ENCODE results near the gene UNC79.
"Not testable (repeated sequence)": the region's sequence is repeated elsewhere in the genome, so short reads cannot be mapped to it uniquely, and the experiment has no call there.

Gene UNC79

DNA sequence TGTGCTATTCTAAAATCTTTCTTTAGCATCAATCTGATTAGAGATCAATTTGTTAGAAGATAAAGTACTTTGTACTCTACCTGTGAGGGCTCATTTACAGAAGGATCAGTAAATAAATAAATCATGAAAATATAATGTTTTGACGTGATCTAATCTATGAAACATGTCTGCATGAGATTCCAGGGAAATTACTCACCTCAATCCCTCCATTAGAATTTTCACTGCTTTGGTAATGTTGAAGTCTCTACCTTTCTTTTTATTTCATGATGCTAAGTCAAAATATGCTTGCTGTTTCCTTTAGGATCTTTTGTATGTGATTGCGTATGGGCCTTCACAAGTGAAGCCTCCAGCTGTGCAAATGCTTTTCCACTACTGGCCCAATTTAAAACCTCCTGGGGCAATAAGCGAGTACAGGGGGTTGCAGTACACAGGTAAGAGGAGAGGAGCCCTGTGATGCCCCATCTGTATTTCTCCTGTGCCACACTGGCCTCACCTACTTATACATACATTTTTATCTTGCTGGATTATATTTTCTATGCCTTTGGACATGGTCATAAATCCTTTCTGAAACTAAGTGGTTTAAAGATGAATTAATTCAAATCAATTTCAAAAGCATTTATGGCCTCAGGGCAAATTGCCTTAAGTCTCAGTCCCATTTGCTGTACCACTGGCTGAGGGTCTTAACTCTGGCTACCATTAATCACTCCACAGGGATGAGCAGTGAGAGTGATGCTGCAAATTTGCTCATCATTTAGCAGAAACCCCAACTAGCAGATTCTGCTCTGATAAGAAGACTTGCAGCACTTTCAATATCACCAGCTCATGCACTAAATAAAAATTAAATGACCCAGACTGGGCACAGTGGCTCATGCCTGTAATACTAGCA, 66.4 kb downstream of the UNC79 start:
- no peak for DNase-seq

DNA sequence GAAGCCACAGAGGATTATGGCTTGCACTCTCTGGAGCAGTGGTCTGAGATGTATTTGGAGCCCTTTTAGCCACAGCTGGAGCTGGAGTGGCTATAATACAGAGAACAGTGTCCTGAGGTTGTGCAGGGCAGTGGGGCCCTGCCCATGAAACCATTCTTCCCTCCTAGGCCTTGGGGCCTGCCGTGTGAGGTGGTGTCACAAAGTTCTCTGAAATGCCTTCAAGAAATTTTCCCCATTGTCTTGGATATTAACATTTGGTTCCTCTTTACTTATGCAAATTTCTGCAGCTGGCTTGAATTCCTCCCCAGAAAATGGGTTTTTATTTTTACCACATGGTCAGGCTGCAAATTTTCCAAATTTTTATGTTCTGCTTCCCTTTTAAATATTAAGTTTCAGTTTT, 79.3 kb downstream of the UNC79 start:
- DNase-seq: no peak

DNA sequence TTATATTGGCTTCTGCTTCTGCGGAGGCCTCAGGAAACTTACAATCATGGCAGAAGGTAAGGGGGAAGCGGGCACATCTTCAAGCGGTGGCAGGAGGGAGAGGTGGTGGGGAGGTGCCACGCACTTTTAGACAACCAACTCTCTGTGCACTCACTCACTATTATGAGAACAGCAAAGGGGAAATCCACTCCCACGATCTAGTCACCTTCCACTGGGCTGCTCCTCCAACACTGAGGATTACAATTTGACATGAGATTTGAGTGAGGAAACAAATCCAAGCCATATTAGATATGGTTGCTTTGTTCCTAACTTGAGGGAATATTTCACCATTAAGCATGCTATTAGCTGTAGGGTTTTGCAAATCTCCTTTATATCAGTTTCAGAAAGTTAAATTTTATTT, 80.3 kb downstream of the UNC79 start:
- DNase-seq: no peak

DNA sequence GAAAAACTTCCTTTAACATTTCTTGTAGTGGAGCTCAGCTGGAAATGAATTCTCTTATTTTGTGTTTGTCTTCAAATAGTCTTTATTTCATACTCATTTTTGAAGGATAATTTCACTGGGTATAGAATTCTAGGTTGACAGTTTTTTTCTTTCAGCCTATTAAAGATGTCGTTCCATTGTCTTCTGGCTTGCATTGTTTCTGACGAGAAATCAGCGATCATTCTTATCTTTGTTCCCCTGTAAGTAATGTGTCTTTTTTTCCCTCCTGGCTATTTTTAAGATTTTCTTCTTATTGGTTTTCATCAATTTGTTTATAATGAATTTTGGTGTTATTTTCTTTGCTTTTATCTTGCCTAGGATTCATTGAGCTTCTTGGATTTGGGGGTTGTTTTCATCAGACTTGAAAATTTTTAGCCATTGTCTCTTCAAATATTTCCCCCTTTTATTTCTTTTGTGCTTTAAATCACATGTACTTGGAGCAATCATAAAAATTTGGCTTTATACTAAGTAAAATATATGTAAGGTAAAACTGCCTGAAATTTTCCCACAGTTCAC, 89.4 kb downstream of the UNC79 start:
- no peak for DNase-seq

DNA sequence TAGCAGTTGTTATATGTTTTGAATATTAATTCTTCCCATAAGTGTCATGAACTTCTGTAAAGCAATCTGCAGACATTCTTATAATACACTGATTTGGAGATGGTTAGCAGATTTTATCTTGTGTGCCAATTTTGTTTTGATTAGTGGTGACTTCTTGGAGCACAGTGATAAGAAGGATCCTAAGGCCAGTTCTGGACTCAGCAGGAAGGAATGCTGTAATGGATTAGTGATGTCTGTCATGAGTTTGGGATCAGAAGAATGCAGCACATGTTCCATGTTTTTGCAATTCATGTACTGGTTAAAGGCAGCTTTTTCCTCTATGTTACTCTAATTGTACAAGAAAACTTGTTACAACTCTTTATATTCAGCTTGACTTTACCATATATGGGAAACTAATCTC, 91.5 kb downstream of the UNC79 start:
- DNase-seq: no peak

DNA sequence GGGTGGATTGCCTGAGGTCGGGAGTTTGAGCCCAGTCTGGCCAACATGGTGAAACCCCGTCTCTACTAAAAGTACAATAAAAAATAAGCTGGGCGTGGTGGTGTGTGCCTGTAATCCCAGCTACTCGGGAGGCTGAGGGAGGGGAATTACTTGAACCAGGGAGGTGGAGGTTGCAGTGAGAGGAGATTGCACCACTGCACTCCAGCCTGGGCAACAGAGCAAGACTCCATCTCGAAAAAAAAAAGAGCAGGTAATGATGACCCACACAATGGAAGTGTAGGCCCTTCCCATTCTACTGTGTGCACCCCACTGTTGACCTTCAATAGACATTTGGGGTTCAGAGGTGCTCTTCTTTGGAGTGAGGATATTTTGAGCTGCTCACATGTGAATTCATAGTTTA, 94.5 kb downstream of the UNC79 start:
- DNase-seq: not testable (repeated sequence)

DNA sequence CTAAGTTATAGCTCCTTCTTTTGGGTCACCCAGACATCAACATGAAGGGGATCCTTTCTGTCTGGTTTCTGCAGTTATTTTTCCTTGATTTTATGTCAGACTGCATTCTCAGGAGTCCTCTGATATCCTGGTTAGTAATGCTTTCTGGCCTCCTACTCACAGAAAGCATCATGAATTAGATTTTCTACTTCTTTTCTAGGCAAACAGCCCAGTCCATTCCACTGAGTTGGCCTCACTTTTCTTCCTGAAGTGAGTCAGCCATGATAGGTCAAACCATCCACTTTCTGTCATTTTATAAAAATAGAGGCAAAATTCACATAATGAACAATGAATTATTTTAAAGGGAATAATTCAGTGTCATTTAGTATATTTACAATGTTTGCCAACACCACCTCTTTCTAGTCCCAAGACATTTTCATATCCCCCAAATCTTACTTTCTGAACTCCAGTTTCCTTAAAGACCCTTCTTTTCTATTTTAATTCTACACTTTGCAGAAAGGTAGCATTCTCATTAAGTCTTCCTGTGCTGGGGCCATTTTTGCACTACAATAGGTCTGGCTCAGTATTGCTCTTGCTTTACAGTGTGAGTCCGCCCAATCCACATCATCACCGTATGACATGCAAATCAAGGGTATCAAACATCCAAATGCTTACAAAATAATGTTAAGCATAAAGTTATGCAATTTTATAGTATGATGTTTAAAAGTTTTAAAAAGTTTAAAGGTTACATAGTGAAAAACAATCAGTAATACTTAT, 95.1 kb downstream of the UNC79 start:
- no peak for DNase-seq

DNA sequence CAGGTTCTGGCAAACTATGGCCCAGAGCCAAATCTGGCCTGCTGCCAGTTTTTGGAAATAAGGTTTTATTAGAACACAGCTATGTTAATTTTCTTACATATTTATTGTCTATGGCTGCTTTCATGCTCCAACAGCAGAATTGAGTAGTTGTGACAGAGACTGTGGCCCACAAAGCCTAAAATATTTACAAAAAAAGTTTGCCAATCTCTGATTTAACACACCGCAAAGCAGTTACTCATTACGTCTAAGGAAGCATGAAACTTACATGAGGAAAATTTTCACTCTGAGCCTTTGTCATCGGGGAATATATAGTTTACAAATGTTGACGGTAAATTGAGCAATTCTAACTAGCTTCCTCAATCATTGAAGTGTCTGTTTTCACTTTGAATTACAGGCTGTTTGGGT, 96.5 kb downstream of the UNC79 start:
- DNase-seq: no peak

DNA sequence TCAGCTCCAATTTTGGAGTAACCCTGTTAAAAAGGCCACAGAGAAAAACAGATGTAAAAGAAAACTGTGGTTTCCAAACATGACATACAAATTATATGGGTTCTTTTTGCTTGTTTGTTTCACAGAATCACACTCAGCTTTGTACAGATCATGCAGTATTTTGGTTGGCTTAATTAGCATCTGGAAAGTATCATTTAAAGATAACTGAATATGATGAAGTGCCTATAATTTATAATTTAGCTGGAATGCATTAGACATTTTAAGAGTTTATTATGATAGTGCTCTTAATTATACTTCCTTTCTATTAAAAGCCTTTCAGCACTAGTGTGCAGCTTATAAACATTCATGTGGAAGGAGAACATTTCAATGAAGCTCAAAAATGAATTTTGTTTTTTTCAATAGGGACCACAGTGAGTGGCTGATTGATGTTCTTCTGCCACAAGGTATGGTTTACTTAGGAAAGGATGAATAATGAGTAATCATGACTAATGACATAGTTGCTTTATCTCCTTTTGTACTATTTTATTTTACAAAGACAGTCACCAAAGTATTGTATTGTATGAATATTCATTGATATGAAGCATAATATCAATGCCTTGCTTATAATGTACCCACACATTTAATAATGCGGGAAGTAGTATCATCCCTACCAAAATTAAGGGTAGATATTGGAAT, 98.3 kb downstream of the UNC79 start:
- no peak for DNase-seq

DNA sequence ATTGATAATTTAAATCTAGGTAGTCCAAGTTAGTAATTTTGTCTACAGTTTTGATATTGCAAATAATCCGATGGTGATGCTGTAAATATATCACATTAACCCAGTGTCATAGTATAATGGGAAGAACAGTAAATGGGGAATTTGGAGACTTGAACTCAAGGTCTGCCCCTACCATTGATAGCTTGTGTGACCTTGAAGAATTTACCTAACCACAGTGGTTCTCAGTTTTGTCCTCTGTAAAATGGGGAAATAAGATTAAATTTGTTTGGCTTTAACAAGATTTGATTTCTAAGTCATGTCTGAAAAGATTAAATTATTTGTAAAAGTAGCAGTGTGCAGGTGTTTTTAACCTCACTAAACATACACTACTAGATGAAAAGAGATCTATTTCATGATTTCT, 100.9 kb downstream of the UNC79 start:
- no peak for DNase-seq

DNA sequence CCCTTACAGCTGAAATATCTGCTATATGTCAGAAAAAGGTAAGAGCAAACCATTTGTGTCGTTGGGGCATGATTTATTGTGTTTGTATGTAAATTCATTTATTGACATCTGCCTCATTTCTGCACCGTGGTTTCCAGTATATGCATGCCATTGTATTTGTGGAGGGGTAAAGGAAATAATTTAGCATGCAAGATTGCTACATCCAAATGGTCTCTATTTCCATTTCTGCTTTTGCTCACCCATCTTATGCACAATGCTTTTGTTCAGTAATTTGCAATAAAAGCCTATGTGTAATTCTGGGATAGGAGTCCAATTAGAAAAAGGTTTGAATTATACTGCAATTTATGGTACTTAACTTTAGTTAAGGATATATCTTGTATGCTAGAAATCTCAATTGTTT, 101.8 kb downstream of the UNC79 start:
- DNase-seq: no peak

DNA sequence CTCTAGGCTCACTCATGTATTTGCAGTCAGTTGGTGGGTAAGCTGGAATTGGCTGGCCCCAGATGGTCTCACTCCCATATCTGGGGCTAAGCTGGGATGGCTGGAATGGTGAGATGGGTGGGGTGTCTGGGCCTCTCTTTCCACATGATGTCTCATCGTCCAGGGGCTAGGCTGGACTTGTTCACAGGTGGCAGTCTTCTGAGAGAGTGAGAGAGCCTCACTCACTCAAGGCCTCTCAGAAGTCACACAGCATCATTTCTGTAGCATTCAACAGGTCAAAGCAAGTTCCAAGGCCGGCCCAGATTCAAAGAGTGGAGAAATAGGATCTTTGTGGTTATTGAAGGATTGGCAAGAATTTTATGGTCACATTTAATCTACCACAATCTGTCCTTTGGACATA, 102.7 kb downstream of the UNC79 start:
- DNase-seq: no peak

DNA sequence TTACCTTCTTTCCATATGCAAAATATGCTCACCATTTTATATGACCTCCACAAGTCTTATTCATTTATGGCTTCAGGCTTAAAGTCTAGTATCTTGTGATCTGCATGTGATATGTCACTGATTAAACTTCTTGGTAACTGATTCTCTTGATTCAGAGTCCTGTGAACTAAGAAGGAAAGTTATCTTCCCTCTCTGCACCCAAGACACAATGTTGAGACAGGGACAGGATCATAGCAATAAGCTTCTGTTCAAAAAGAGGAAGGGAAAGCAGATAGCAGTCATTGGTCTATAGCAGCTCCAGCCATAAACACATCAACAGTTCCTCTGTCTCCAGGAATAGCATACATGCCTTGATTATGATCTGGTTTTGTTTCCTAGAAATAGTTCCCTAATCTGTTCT, 103.1 kb downstream of the UNC79 start:
- no peak for DNase-seq

DNA sequence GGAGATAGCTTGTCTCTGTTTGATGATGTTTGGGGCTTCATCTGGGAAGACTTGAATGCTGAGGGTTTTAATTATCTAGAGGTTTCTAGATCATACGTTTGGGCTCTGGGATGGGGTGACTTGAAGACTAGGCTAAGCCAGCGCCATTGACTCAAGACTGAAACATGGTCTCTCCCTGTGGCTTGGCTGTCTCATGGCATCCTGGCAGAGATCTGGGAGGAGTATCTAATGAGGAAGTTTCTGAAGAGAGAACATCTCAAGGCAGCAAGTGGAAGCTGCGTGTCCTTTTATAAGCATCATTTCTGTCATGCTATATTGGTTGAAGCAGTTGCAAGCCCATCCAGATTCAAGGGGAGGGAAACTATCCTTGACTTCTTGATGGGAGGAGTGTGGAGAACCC, 104.8 kb downstream of the UNC79 start:
- DNase-seq: no peak

DNA sequence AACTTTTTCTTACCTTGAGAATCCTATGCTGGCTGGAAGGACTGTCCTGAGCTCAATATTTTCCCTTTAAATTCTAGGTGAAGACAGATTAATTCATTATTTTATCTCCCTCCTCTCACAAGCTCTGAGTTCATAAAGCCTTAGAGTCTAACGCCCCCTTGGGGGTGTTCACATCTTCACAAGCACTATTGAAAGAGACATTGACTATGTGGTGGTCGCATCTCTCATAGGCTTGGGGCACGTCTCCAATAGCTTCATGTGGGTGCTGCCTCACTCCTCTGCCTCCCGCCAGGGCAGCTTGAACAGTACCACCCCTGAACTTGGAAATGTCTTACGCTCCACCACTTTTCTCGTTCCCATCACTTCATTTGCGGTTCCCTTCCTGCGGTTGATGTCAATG, 106.2 kb downstream of the UNC79 start:
- DNase-seq: no peak

DNA sequence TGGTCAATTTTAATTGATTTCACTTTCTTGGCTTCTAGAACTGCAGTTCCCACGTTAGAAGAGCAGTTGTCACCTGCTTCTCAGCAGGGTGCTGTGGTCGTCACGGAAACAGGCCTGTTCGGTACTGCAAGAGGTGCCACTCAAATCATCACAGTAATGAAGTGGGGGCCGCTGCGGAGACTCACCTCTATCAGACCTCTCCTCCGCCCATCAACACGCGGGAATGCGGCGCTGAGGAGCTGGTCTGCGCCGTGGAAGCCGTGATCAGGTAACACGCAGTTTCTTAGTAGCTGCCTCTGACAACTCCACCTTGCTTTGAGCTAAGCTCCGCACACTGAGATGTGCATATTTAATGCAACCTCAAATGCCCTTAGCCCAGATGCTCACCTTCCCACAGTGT, 107.2 kb downstream of the UNC79 start:
- no peak for DNase-seq

DNA sequence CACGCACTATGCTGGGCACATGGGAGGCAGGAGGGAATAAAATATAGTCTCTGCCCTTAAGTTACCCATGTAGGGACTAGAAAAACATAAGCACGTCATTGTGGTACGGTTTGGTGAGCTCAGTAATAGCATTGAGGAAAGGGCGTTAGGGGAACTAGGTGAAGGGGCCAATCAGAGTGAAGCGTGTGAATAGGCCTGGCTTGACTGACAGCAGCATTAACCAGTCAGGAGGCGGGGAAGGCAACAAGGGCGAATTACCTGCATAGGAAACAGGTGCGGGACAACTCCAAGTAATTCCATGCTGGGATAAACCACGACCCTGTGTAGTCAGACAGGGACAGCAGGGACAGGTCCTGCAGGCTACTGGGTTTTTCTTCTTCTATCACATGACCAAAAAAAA, 107.7 kb downstream of the UNC79 start:
- DNase-seq: no peak

DNA sequence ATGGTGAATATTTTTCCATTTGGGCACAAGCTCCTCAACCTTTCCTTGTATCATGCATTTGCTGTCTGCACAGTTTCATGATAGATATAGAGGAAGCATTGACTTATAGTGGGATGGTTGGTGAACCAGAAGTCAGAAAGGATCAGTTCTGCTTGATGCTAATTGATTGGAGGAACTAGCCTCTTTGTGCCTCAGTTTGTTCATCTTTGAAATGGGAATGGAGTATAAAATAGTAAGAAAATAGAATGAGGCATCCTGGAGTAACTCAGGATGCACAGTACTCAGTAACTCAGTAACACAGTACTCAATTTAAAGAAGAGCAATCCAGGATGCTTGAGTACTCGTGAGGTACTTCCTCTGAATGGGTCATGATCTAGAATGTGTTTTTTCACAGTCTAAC, 109.5 kb downstream of the UNC79 start:
- no peak for DNase-seq

DNA sequence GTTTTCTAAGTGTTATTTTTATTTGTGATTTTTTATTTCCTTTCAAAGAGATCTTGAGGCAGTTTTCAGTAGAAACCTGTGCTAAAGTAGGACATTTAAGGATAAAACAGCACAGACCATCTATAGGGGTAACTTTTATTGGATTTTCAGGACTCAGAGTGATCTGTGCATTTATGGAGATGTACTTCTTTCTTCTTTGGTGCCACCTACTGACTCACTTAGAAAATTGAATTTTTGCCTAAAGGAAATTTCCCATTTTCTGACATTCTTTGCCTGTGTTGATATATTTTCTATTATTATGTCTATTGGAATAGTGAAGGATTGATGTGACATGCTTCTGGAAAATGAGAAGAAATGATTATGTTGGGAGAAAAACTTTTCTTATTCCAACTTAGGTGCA, 113.0 kb downstream of the UNC79 start:
- no peak for DNase-seq

DNA sequence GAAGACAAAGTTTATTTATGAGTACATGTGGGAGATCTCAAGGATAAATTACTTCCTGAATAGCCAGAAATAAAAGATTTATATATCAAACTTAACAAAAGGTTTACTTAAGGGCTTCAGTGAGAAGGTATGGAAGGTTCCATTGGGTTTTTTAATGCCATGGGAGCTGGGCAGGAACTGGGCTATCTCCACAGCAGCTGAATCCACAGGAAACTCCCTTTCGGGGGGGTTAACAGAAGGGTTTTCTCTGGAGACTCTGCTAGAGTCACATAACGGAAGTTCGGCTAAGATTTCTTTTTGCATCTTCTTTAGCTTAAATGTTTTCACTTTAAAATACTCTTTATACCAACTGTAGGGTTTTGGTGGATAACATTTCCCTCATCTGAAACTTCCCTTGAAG, 113.5 kb downstream of the UNC79 start:
- no peak for DNase-seq

DNA sequence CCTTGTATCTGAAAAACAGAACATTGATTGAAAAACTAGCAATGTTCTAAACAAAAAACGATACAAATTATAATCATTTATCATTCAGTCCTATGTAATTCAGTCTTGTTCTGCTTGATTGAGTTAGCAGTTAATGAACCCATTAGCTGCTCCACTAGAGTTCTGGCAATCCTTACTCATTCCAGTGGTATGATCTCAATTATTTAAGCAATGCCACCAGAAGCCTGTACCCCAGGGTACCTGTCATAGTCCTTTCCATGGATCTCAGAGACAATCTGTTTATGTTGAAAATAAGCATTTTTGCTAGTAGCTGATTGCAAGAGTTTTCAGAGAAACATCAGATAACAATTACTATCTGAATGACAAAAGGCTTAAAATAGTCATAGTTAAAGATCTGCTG, 115.9 kb downstream of the UNC79 start:
- no peak for DNase-seq

DNA sequence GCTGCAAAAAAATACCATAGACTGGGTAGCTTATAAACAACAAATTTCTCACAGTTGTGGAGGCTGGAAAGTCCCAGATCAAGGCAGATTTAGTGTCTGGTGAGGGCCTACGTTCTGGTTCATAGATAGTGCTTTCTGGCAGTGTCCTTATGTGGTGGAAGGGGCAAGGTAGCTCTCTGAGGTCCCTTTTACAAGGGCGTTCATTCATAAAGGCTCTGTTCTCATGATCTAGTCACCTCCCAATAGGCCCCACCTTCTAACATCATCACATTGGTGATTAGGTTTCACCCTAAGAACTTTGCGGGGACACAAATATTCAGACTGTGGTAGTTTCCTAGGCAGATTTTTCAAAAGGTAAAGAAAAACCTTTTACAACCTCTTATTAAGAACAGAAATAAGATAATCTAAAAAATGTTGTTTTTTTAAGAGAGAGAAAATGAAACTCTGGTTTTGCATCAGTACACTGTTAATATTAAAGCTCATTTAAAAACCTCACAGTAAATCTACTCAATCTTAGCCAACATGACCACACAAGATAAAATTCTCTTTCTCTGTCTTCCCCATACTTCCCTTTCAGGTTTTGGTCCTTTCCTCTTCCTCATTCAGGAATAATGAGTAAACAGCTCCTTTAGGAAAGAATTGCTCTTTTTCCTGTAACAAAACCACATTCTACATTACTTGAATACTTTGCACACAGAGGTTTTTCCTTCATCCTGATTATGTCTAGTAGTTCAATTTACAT, 117.5 kb downstream of the UNC79 start:
- no peak for DNase-seq

DNA sequence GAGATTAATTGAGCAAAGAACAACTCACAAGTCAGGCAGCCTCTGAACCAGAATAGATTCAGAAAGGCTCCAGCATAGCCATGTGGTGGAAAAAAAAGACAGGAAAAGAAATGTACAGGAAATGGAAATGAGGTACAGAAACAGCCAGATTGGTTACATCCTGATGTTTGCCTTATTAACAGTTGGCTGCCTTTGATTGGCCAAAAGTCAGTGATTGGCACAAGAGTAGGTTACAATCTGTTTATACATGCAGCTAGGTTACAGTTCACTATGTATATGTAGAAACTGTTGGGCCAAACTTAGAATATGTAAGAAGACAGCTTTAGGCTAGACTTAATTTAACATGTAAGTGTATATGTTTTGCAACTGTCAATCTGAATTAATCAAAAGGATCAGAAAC, 118.9 kb downstream of the UNC79 start:
- DNase-seq: no peak

Data from NK-92 treated with Interleukin-12 subunit alpha and Interleukin-12 subunit beta, amount 100 ng/mL, for 24 hours (cell line).